NCI-H2196 (cell line): ENCODE measurements around the gene GUCY1A1.

Experiments
- DNase-seq: peaks from one replicate; lab custom pipeline; 2025; ENCODE audit not compliant: unreplicated experiment; lab: John Stamatoyannopoulos, UW

Gene GUCY1A1

GRCh38 chr4:155658681-155659064 lies 8.0 kb upstream of the GUCY1A1 start:
- no peak for DNase-seq

- DNase-seq: no peak
These were observed 7.5 kb upstream of the GUCY1A1 start for GRCh38 chr4:155659176-155659575.

- DNase-seq: no peak
These were observed 6.2 kb upstream of the GUCY1A1 start for GRCh38 chr4:155660436-155660835.

- DNase-seq: no peak
These were observed 1.6 kb upstream of the GUCY1A1 start for GRCh38 chr4:155665054-155665453.

- DNase-seq: peak; percentile 23
These were observed 547 bp downstream of the GUCY1A1 start for GRCh38 chr4:155667222-155667567.

DNA sequence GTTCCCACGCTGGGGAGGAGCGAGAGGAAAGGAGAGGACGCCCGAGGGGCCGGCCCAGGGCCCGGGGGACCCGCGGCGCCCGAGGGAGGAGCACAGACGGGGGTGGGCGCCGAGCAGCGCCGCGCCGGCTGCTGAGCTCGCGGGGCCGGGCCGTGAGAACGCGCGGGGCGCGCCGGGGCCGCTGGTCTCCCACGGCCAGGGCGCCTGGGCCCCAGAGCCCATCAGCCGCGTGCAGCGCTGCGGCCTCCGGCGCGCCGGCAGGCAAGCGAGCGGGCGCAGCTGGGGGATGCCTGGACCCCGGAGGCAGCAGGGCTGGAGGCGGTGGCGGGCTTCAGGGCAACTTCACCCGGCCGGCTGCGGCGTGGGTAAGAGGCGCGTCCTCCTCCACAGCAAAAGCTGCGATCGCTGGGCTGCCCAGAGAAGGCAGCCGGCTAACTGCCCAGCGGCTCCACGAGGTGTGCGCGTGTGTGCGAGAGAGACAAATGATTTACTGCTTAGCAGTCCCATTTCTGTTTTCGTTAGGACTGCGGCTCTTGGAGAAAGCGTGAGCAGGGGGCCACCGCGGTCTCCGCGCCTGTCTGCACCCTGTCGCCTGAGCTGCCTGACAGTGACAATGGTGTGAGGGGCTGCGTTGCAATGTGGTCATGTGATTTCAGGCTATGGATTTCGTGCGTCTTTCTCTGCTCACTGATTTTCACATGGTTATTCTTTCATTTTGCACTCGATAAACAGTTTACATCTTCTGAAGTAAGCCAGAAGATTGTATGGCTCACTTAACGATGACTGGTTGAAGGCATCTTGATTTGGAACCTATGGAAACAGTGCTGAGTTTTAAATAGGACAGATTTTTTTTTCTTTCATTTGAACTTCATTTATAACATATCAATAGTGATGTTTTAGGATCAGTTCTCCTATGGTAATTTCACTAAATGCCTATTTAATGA lies 1.2 kb downstream of the GUCY1A1 start:
- DNase-seq: peak; percentile 40

GRCh38 chr4:155668707-155669220 lies 2.1 kb downstream of the GUCY1A1 start:
- no peak for DNase-seq

GRCh38 chr4:155672342-155672741 lies 5.7 kb downstream of the GUCY1A1 start:
- DNase-seq: no peak

DNA sequence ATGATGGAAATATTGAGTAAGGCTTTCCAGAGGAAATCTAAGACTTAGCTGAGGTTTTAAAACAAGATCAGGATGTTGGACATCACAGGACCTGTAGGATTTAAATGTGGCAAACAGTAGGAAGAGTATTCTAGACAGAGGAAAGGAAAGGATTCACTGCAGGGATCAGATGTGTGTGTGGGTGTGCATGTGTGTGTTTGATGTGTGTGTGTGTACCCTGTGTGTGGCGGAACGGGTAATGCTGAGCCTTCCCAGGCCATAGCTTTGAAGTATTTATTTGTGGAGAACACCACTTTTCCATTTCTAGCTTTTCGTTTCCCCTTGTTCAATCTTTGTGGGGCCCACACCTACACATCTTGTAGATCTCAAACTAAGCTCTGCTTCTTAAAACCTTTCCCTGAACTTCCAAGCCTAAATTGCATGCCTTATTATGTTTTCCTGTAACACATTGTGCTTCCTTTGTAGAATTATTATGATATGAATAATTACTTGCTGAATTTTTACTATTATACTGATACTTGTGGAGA lies 6.9 kb downstream of the GUCY1A1 start:
- no peak for DNase-seq

GRCh38 chr4:155674669-155675071 lies 8.0 kb downstream of the GUCY1A1 start:
- no peak for DNase-seq

DNA sequence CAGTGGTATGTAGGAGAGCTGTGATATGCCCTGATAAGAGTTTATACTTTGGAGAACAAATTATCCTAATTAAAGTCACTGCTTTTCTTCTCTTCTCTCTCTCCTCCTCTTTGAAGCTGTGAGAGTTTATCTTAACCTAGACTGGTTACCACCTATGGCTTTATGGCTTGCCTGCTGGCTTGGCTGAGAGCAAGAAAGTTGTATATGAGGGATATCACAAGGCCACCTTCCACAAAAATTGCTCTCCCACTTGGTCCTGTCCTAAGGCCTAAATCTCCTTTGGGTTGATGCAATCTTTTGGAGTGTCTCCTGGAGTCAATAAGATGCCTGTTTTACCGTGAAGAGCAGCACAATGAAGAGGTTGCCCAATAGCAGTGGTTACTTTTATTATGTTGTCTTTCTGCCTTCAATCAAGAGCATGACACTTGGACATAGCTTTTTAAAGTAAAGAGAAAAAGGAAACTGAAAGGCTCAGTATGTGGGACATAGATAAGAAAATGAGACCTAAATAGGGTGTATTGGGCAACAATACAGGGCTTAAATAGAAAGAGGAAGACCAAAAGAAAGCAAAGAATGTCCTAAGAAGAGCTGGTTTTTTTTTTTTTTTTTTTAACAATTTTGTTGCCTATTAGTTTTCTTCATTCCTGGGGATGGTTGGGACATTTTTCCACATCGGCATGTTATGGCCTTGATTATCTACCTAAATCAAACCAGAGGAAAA lies 9.2 kb downstream of the GUCY1A1 start:
- no peak for DNase-seq

- DNase-seq: no peak
These were observed 9.8 kb downstream of the GUCY1A1 start for GRCh38 chr4:155676430-155676825.

GRCh38 chr4:155678011-155678410 lies 11.4 kb downstream of the GUCY1A1 start:
- DNase-seq: no peak

DNA sequence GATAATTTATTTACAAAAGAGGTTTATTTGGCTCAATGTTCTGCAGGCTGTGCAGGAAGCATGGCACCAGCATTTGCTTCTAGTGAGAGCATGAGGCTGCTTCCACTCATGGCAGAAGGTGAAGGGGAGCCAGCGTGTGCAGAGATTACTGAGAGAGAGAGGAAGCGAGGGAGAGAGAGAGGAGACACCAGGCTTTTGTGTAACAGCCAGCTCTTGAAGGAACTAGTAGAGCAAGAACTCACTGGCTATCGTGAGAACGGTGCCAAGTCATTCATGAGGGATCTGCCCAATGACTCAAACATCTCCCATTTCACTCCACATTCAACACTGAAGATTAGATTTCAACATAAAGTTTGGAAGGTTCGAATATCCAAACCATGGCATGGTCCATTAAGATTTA lies 12.7 kb downstream of the GUCY1A1 start:
- no peak for DNase-seq

- no peak for DNase-seq
These were observed 15.2 kb downstream of the GUCY1A1 start for GRCh38 chr4:155681886-155682285.

GRCh38 chr4:155684423-155684822 lies 17.8 kb downstream of the GUCY1A1 start:
- DNase-seq: no peak

GRCh38 chr4:155684892-155685541 lies 18.4 kb downstream of the GUCY1A1 start:
- no peak for DNase-seq

DNA sequence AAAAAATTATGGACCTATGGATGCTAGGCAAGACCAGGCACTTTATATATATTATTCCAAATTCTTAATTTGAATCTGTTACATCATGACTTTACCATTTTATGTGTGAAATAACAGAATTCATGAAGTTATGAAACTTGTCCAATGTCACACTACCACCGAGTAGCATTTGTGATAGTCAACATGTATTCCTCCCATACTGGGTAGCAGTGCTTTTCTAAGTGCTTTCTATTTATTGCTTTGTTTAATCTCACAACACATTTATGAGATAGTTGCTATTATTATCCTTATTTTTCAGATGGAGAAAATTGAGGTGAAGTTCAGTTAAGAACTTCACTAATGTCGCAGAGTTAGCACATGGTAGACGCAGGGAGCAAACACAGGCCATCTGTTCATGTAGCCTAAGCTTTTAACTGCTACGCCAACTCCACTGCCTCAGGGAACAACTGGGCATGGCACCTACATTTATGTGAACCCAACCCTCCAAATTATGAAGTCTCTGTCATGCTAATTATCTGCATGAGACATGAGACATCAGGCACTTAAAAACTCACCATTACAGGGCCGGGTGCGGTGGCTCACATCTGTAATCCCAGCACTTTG lies 20.8 kb downstream of the GUCY1A1 start:
- no peak for DNase-seq

GRCh38 chr4:155688211-155688610 lies 21.6 kb downstream of the GUCY1A1 start:
- DNase-seq: no peak

- no peak for DNase-seq
These were observed 22.2 kb downstream of the GUCY1A1 start for GRCh38 chr4:155688860-155689259.
